ENCODE measurements around the gene SLC41A1.

GRCh38 chr1:205785446-205785845 is 27.6 kb downstream of the SLC41A1 start:
- TF ChIP-seq, protein P1, sequence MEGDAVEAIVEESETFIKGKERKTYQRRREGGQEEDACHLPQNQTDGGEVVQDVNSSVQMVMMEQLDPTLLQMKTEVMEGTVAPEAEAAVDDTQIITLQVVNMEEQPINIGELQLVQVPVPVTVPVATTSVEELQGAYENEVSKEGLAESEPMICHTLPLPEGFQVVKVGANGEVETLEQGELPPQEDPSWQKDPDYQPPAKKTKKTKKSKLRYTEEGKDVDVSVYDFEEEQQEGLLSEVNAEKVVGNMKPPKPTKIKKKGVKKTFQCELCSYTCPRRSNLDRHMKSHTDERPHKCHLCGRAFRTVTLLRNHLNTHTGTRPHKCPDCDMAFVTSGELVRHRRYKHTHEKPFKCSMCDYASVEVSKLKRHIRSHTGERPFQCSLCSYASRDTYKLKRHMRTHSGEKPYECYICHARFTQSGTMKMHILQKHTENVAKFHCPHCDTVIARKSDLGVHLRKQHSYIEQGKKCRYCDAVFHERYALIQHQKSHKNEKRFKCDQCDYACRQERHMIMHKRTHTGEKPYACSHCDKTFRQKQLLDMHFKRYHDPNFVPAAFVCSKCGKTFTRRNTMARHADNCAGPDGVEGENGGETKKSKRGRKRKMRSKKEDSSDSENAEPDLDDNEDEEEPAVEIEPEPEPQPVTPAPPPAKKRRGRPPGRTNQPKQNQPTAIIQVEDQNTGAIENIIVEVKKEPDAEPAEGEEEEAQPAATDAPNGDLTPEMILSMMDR (IDR thresholded peaks at IDR 0.05) = no peak
- TF ChIP-seq TCF12 (IDR thresholded peaks at IDR 0.05) = no peak

All from SK-N-SH (cell line).